K562 (cell line): ENCODE measurements around the gene TMC5. TPM values are rescaled to one million over a fixed set of nuclear protein-coding genes. Genes with fewer than 3 reads are reported as not detected.
A peak's percentile ranks its signal among the peaks of the same experiment; 100 is the strongest.

Source experiments
- ATAC-seq: fragments of 200-7000 bp; cut with Tn5 transposase; 3 replicates; pipeline ENCODE4 v1.9.1; 2020; ENCODE audit warnings: moderate library complexity
- BruUV-seq: library from RNA; stranded (reverse); fragments of 400-500 nt; replicated peaks from 2 replicates; lab custom pipeline; 2021; lab: Mats Ljungman, UMichigan
- CTCF ChIA-PET: fragments of 300-600 bp; formaldehyde crosslinking; extraction: SDS; loops from one replicate; lab custom pipeline; 2021; ENCODE audit warnings: low intra/inter-chr PET ratio; lab: Yijun Ruan, JAX
- POLR2A ChIA-PET: fragments of 300-600, 350-650 bp; sonication (Branson Sonifier 250); formaldehyde crosslinking; extraction: SDS; loops from one replicate; lab custom pipeline; 2021; ENCODE audit warnings: antibody characterized with exemption, inconsistent platforms; lab: Yijun Ruan, JAX
- DNase-seq, 4 experiments: peaks; one replicate each; pipeline versions ENCODE4 v3.0.0 to v3.0.0-alpha.2; 2011 to 2018; ENCODE audit warnings: low spot score in 3 of 4, mixed read lengths in 3 of 4; ENCODE audit errors: extremely low read depth in 1 of 4
- FAIRE-seq: peaks from 2 replicates; lab custom pipeline; 2011; peaks lifted over from hg19 to GRCh38; lab: Jason Lieb, UNC
- H2AFZ ChIP-seq: 2 replicates; pipeline ENCODE4 v1.6.0; 2011; ENCODE audit warnings: low read depth, low read length, control low read depth, inconsistent platforms
- H3K27ac ChIP-seq: fragments of 200-600 bp; 3 replicates; pipeline ENCODE4 v1.8.0; 2011; ENCODE audit warnings: low read depth, mild to moderate bottlenecking, control low read depth, inconsistent platforms, low read length, moderate library complexity, mixed read lengths; ENCODE audit errors: extremely low read depth
- H3K27me3 ChIP-seq, 2 experiments: fragments of 300-600 bp in 1 of 2; 2 replicates in 1 of 2; 3 replicates in 1 of 2; pipeline versions ENCODE4 v1.6.0 to v1.8.0; 2011; ENCODE audit warnings: inconsistent platforms in 2 of 2, low read length in 2 of 2, mild to moderate bottlenecking in 1 of 2, mixed read lengths in 1 of 2, moderate library complexity in 1 of 2; ENCODE audit not compliant: control insufficient read depth in 2 of 2, insufficient read depth in 2 of 2
- H3K36me3 ChIP-seq: fragments of 300-600 bp; 3 replicates; pipeline ENCODE4 v1.8.0; 2011; ENCODE audit warnings: mild to moderate bottlenecking, low read length, inconsistent platforms; ENCODE audit not compliant: control insufficient read depth, insufficient read depth
- H3K4me1 ChIP-seq, 2 experiments: fragments of 200-600 bp in 1 of 2; replicated peaks in 1 of 2; 2 replicates in 1 of 2; 3 replicates in 1 of 2; pipeline versions ENCODE4 v1.5.1 to v1.8.0; 2011; ENCODE audit warnings: inconsistent platforms in 2 of 2, low read length in 2 of 2, mild to moderate bottlenecking in 1 of 2, mixed read lengths in 1 of 2, moderate library complexity in 1 of 2; ENCODE audit not compliant: control insufficient read depth in 2 of 2, insufficient read depth in 2 of 2
- H3K4me2 ChIP-seq: 2 replicates; pipeline ENCODE4 v1.6.1; 2011; ENCODE audit warnings: low read length, control low read depth, inconsistent platforms, mixed read lengths; ENCODE audit not compliant: insufficient read depth
- H3K4me3 ChIP-seq: fragments of 200-600 bp; sonication (generic), shearing (Covaris generic); 2 replicates; pipeline ENCODE4 v1.5.1; 2016; ENCODE audit warnings: control low read depth, inconsistent platforms
- H3K79me2 ChIP-seq: fragments of 200-600 bp; 3 replicates; pipeline ENCODE4 v1.8.0; 2011; ENCODE audit warnings: low read length, inconsistent platforms; ENCODE audit not compliant: control insufficient read depth, insufficient read depth
- H3K9ac ChIP-seq, 2 experiments: 2 replicates each; pipeline versions ENCODE4 v1.6.0 to v1.6.1; 2011; ENCODE audit warnings: low read depth in 2 of 2, low read length in 2 of 2, control low read depth in 1 of 2, inconsistent platforms in 1 of 2, mild to moderate bottlenecking in 1 of 2, mixed read lengths in 1 of 2; ENCODE audit not compliant: insufficient read depth in 1 of 2
- H3K9me1 ChIP-seq: one replicate; pipeline ENCODE4 v1.6.0; 2011; ENCODE audit warnings: inconsistent platforms, mild to moderate bottlenecking, low read length, moderate library complexity; ENCODE audit not compliant: control insufficient read depth, insufficient read depth
- H3K9me3 ChIP-seq: replicated peaks from 2 replicates; pipeline ENCODE4 v1.5.1; 2011; ENCODE audit warnings: low read depth, low read length, inconsistent platforms; ENCODE audit not compliant: control insufficient read depth, insufficient read depth
- H4K20me1 ChIP-seq: replicated peaks from 2 replicates; pipeline ENCODE4 v1.6.1; 2011; ENCODE audit warnings: low read length, inconsistent platforms, mixed read lengths; ENCODE audit not compliant: control insufficient read depth, insufficient read depth
- ARID3A ChIP-seq: IDR thresholded peaks from 2 replicates; pipeline ENCODE4 v1.6.1; 2012; ENCODE audit warnings: low read depth, low read length, improper control_type of control experiment, borderline replicate concordance
- CEBPG ChIP-seq, 3 experiments: fragments of 200-800 bp in 1 of 3; sonication (Bioruptor generic) in 1 of 3; sonication (generic) in 1 of 3; formaldehyde crosslinking in 1 of 3; IDR thresholded peaks in 2 of 3; conservative IDR thresholded peaks in 1 of 3; 2 replicates each; pipeline versions ENCODE4 v1.6.1 to v1.8.0; 2016 to 2022; ENCODE audit warnings: missing compliant biosample characterization in 2 of 3, missing genetic modification characterization in 2 of 3, mild to moderate bottlenecking in 1 of 3, missing genetic modification reagents in 1 of 3
- FOSL1 ChIP-seq: fragments of 200-800 bp; sonication (Bioruptor generic); conservative IDR thresholded peaks from 2 replicates; pipeline ENCODE4 v1.6.1; 2016; ENCODE audit warnings: missing genetic modification characterization, missing compliant biosample characterization
- FUS ChIP-seq: fragments of 200-400 bp; formaldehyde crosslinking; optimal IDR thresholded peaks from 2 replicates; pipeline ENCODE3; 2017; ENCODE audit warnings: low read depth, low read length
- L3MBTL2 ChIP-seq: fragments of 450-650 bp; IDR thresholded peaks from 2 replicates; pipeline ENCODE4 v1.6.1; 2016; ENCODE audit warnings: mild to moderate bottlenecking, moderate library complexity
- NFYB ChIP-seq: IDR thresholded peaks from 2 replicates; pipeline ENCODE4 v1.6.1; 2011; ENCODE audit warnings: mild to moderate bottlenecking, moderate library complexity; ENCODE audit not compliant: insufficient read length; ENCODE audit errors: extremely low read depth
- WGBS: fragments of 100-300 bp; shearing (Covaris generic); methylation state at CpG from one replicate; pipeline ENCODE4 v1.1.6; 2016; ENCODE audit warnings: low coverage, mixed read lengths; ENCODE audit not compliant: insufficient coverage; ENCODE audit errors: missing lambda C conversion rate; 5-methylcytosine and 5-hydroxymethylcytosine counted together
- in situ Hi-C: fragments of 300-500 bp; cut with MboI; formaldehyde crosslinking; loops from 4 replicates; pipeline ENCODE4 v1.15.0; 2018; ENCODE audit warnings: inconsistent platforms, mixed read lengths
- intact Hi-C: fragments of 100-400 bp; cut with micrococcal nuclease; formaldehyde crosslinking; loops from 2 replicates; pipeline ENCODE4 v1.14.2; 2022
- polyA plus RNA-seq, 8 experiments: library from polyadenylated mRNA; depleted of rRNA in 4 of 8; stranded (reverse) in 5 of 8; unstranded in 3 of 8; fragments of >200 nt; fragmentation: Nextera tagmentation in 2 of 8; fragmentation: Illumina TruSeq in 1 of 8; extraction: Ambion mirVana in 2 of 8; extraction: Trizol in 1 of 8; gene quantifications; 2 replicates each; pipeline versions ENCODE4 v1.2.1 to v1.2.3, GENCODE V29; 2011 to 2014; ENCODE audit warnings: inconsistent platforms in 1 of 8, missing spikeins in 1 of 8
- total RNA-seq, 7 experiments: library from RNA; depleted of rRNA in 6 of 7; stranded (reverse); fragments of >200 nt in 6 of 7; fragmentation: Illumina TruSeq in 2 of 7; extraction: Trizol in 2 of 7; gene quantifications; 2 replicates each; pipeline versions ENCODE4 v1.2.1 to v1.2.3, GENCODE V29; 2011 to 2021; ENCODE audit warnings: low replicate concordance in 1 of 7
- TF ChIP-seq, protein P1 (sequence below): fragments of 450-650 bp; IDR thresholded peaks from 2 replicates; pipeline ENCODE4 v1.6.1; 2018; ENCODE audit not compliant: partially characterized antibody
- TF ChIP-seq, protein P2 (sequence below): conservative IDR thresholded peaks from 2 replicates; pipeline ENCODE4 v1.6.1; 2011; ENCODE audit warnings: low read depth, mild to moderate bottlenecking, low read length; ENCODE audit not compliant: control insufficient read depth
- TF ChIP-seq, protein P3 (sequence below): fragments of 250-450 bp; sonication (Bioruptor Pico); IDR thresholded peaks from 2 replicates; pipeline ENCODE4 v1.8.0; 2022; ENCODE audit warnings: inconsistent platforms

Gene TMC5
- total and polyA plus RNA-seq, 9 of the 15 experiments (the other 6 are each of a cell fraction or from before 2014, with no cell fraction given), result 0.83 to 2.6 (median 1.6) TPM

- TF ChIP-seq, protein P1, sequence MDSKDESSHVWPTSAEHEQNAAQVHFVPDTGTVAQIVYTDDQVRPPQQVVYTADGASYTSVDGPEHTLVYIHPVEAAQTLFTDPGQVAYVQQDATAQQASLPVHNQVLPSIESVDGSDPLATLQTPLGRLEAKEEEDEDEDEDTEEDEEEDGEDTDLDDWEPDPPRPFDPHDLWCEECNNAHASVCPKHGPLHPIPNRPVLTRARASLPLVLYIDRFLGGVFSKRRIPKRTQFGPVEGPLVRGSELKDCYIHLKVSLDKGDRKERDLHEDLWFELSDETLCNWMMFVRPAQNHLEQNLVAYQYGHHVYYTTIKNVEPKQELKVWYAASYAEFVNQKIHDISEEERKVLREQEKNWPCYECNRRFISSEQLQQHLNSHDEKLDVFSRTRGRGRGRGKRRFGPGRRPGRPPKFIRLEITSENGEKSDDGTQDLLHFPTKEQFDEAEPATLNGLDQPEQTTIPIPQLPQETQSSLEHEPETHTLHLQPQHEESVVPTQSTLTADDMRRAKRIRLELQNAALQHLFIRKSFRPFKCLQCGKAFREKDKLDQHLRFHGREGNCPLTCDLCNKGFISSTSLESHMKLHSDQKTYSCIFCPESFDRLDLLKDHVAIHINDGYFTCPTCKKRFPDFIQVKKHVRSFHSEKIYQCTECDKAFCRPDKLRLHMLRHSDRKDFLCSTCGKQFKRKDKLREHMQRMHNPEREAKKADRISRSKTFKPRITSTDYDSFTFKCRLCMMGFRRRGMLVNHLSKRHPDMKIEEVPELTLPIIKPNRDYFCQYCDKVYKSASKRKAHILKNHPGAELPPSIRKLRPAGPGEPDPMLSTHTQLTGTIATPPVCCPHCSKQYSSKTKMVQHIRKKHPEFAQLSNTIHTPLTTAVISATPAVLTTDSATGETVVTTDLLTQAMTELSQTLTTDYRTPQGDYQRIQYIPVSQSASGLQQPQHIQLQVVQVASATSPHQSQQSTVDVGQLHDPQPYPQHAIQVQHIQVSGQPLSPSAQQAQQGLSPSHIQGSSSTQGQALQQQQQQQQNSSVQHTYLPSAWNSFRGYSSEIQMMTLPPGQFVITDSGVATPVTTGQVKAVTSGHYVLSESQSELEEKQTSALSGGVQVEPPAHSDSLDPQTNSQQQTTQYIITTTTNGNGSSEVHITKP, result no peak
- no peak for TF ChIP-seq FOSL1 (tag)
- TF ChIP-seq, all 486 proteins: peak for 0
Observed at GRCh38 chr16:19512297-19512696, 94.6 kb downstream of the TMC5 start (continued).

DNA sequence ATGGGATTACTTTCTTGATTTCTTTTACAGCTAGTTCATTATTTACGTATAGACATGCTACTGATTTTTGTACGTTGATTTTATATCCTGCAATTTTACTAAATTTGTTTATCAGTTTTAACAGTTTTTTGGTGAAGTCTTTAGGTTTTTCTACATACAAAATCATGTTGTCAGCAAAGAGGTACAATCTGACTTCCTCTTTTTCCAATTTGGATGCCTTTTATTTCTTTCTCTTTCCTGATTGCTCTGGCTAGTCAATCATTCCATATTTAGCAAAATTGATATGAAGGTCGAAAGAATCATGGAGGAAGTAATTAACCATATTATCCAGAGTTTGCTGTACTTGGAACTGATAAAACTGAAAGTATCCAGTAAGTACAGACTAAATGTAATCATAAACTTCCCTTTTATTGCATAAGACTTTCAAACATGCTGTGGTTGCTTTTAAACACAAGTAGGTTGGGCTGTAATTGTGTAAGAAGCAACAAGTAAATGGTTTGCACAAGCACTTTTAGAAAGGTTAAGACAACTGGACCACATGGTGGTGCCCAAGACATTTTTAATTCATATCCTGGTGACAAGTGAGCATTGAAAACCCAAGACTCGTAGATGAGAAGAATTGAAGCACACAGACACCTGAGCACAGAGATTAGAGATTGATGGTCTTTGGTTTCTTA, 95.8 kb downstream of the TMC5 start:
- H3K27ac ChIP-seq, result no peak overlapping the region
- no peaks in the 10 kb centered on the region for H3K27me3 ChIP-seq
- DNase-seq (no peak), ATAC-seq (no peak), FAIRE-seq (peak; percentile 19)
- intact Hi-C loops (no loop called here), in situ Hi-C loops (loop anchor here (10.0 kb wide), 1 partner anchor 429 kb away; no protein-coding TSS in a partner anchor)
- no peaks in the 10 kb centered on the region for H3K9me1 ChIP-seq
- no peaks in the 10 kb centered on the region for H4K20me1 ChIP-seq
- no peak overlapping the region for H3K9ac ChIP-seq
- no peak overlapping the region for H3K4me3 ChIP-seq
- ChIA-PET CTCF (no interaction called here), POLR2A (interaction anchor here (0.8 kb wide), 1 partner anchor 11 kb away, joined by 3 read pairs; the partner anchor contains the start of gene CCP110)
- H3K4me2 ChIP-seq, result no peak overlapping the region
- peaks cover 55% of the 10 kb centered on the region for H3K36me3 ChIP-seq
- no peaks in the 10 kb centered on the region for H3K9me3 ChIP-seq
- H3K79me2 ChIP-seq, result peaks cover 17% of the 10 kb centered on the region; the same call in 2 of the 3 replicates
- WGBS, result 74% methylated on average over 4 of the region's 4 CpGs
- no TSS peak for BruUV-seq
- peaks cover 0 to 16% of the 10 kb centered on the region in 2 experiments; a peak in 2 of 5 replicates for H3K4me1 ChIP-seq
- H2AFZ ChIP-seq, result no peak overlapping the region
- no peak for TF ChIP-seq L3MBTL2
- TF ChIP-seq, protein P2, sequence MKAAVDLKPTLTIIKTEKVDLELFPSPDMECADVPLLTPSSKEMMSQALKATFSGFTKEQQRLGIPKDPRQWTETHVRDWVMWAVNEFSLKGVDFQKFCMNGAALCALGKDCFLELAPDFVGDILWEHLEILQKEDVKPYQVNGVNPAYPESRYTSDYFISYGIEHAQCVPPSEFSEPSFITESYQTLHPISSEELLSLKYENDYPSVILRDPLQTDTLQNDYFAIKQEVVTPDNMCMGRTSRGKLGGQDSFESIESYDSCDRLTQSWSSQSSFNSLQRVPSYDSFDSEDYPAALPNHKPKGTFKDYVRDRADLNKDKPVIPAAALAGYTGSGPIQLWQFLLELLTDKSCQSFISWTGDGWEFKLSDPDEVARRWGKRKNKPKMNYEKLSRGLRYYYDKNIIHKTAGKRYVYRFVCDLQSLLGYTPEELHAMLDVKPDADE, result no peak
- TF ChIP-seq, protein P3, sequence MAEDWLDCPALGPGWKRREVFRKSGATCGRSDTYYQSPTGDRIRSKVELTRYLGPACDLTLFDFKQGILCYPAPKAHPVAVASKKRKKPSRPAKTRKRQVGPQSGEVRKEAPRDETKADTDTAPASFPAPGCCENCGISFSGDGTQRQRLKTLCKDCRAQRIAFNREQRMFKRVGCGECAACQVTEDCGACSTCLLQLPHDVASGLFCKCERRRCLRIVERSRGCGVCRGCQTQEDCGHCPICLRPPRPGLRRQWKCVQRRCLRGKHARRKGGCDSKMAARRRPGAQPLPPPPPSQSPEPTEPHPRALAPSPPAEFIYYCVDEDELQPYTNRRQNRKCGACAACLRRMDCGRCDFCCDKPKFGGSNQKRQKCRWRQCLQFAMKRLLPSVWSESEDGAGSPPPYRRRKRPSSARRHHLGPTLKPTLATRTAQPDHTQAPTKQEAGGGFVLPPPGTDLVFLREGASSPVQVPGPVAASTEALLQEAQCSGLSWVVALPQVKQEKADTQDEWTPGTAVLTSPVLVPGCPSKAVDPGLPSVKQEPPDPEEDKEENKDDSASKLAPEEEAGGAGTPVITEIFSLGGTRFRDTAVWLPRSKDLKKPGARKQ (CRISPR knock-in tag), result no peak
- no peak for TF ChIP-seq CEBPG (CRISPR knock-in tag; IDR thresholded peaks at IDR 0.05)
- peak; percentile 26 to 38; a peak in 1 of 4 replicates for TF ChIP-seq CEBPG (tag; conservative IDR thresholded peaks at IDR 0.05 in 1 of 2, IDR thresholded peaks at IDR 0.05 in 1 of 2)
- no peak for TF ChIP-seq ARID3A
- no peak for TF ChIP-seq FUS
- TF ChIP-seq NFYB, result no peak
